Thyroid gland (tissue), 4 donors: ENCODE results near the gene KCNH1. TPM values are rescaled to one million over a fixed set of nuclear protein-coding genes. Genes with fewer than 3 reads are reported as not detected.

ENCODE experiments used
- DNase-seq, 2 donors: peaks; one replicate each; pipeline ENCODE4 v3.0.0-alpha.2; 2019
- H3K27ac ChIP-seq, 3 donors: fragments of 200-600 bp; sonication (generic); 1 replicate in 2 of 3; 2 replicates in 1 of 3; pipeline ENCODE4 v1.5.1; 2016 to 2019; ENCODE audit warnings: mild to moderate bottlenecking in 1 of 3, moderate library complexity in 1 of 3
- H3K27me3 ChIP-seq: fragments of 200-600 bp; sonication (generic); one replicate; pipeline ENCODE4 v1.5.1; 2019
- H3K36me3 ChIP-seq, 2 donors: fragments of 200-600 bp; sonication (generic); one replicate each; pipeline ENCODE4 v1.5.1; 2016 to 2019
- H3K4me1 ChIP-seq, 2 donors: fragments of 200-600 bp; sonication (generic); one replicate each; pipeline ENCODE4 v1.5.1; 2017 to 2019
- H3K4me3 ChIP-seq, 3 donors: fragments of 200-600 bp; sonication (generic); replicated peaks in 1 of 3; 1 replicate in 2 of 3; 2 replicates in 1 of 3; pipeline ENCODE4 v1.5.1; 2016; ENCODE audit warnings: mild to moderate bottlenecking in 1 of 3
- H3K9me3 ChIP-seq: fragments of 200-600 bp; sonication (generic); one replicate; pipeline ENCODE4 v1.5.1; 2017
- CTCF ChIP-seq, 6 experiments: fragments of 200-600 bp in 3 of 6; fragments of 450-650 bp in 3 of 6; sonication (generic) in 3 of 6; IDR thresholded peaks; one replicate each; pipeline ENCODE4 v1.5.1; 2016 to 2019; ENCODE audit warnings: antibody characterized with exemption in 6 of 6, mild to moderate bottlenecking in 2 of 6, inconsistent platforms in 1 of 6, moderate library complexity in 1 of 6
- POLR2A ChIP-seq, 2 donors: fragments of 450-650 bp; IDR thresholded peaks; one replicate each; pipeline ENCODE4 v1.6.1; 2017; ENCODE audit warnings: antibody characterized with exemption in 2 of 2, mild to moderate bottlenecking in 2 of 2, moderate library complexity in 1 of 2
- WGBS, 2 donors: methylation state at CpG; one replicate each; pipeline ENCODE4 v1.1.5; 2017; 5-methylcytosine and 5-hydroxymethylcytosine counted together
- intact Hi-C: fragments of 100-400 bp; cut with DNase I; formaldehyde crosslinking; loops from one replicate; pipeline ENCODE4 v1.15.1; 2023
- total RNA-seq, 4 donors: library from RNA; depleted of rRNA; stranded (reverse); fragments of >200 nt; gene quantifications; one replicate each; pipeline ENCODE4 v1.2.3, GENCODE V29; 2016

Gene KCNH1
- total RNA-seq, 4 donors from 2014 or later = 1.3 TPM; not detected in 2

GRCh38 chr1:210650403-210650802 is 483.5 kb downstream of the KCNH1 start:
- Histone ChIP-seq H3K27me3 (no peaks in the 10 kb centered on the region), H3K4me1 (peaks cover 9 to 27% of the 10 kb centered on the region in 2 donors), H3K27ac (no peak overlapping the region), H3K36me3 (no peaks in the 10 kb centered on the region), H3K9me3 (no peaks in the 10 kb centered on the region), H3K4me3 (no peak overlapping the region)
- TF ChIP-seq CTCF (IDR thresholded peaks at IDR 0.05) (no peak), POLR2A (IDR thresholded peaks at IDR 0.05) (no peak)
- DNase-seq = no peak
- intact Hi-C loops = no loop called here
- WGBS, 2 donors = 69 to 71% methylated on average over 2 of the region's 2 CpGs

- H3K9me3 ChIP-seq = no peaks in the 10 kb centered on the region
- 46 to 96% methylated on average over 2 of the region's 2 CpGs for WGBS, 2 donors
- peaks cover 14 to 36% of the 10 kb centered on the region in 2 donors for H3K4me1 ChIP-seq
- no peak for DNase-seq
- no peaks in the 10 kb centered on the region for H3K36me3 ChIP-seq
- H3K27me3 ChIP-seq = no peaks in the 10 kb centered on the region
- intact Hi-C loops = no loop called here
- no peak overlapping the region for H3K4me3 ChIP-seq
- H3K27ac ChIP-seq = no peak overlapping the region
- TF ChIP-seq CTCF (IDR thresholded peaks at IDR 0.05) (no peak), POLR2A (IDR thresholded peaks at IDR 0.05) (no peak)
Observed at GRCh38 chr1:210648588-210649269, 485.2 kb downstream of the KCNH1 start.

- intact Hi-C loops = no loop called here
- no peak for TF ChIP-seq POLR2A (IDR thresholded peaks at IDR 0.05)
- TF ChIP-seq CTCF (IDR thresholded peaks at IDR 0.05) = no peak
- WGBS, 2 donors = 76 to 79% methylated on average over 6 of the region's 6 CpGs
Observed at GRCh38 chr1:210647406-210648333, 486.3 kb downstream of the KCNH1 start.

GRCh38 chr1:210646258-210646616 is 487.7 kb downstream of the KCNH1 start:
- peak overlapping the region; percentile 78 to 80 (median 80) for H3K27ac ChIP-seq
- H3K27me3 ChIP-seq = no peaks in the 10 kb centered on the region
- intact Hi-C loops = no loop called here
- H3K9me3 ChIP-seq = no peaks in the 10 kb centered on the region
- no peaks in the 10 kb centered on the region for H3K36me3 ChIP-seq
- DNase-seq = no peak
- WGBS, 2 donors = 30 to 39% methylated on average over 2 of the region's 2 CpGs
- peaks cover 14 to 36% of the 10 kb centered on the region in 2 donors for H3K4me1 ChIP-seq
- no peak overlapping the region for H3K4me3 ChIP-seq
- TF ChIP-seq POLR2A (IDR thresholded peaks at IDR 0.05) = no peak

More at GRCh38 chr1:210647406-210648333, 486.3 kb downstream of the KCNH1 start:
- Histone ChIP-seq H3K4me1 (peaks cover 14 to 36% of the 10 kb centered on the region in 2 donors), H3K27ac (peak overlapping the region in 2 of 3 donors; percentile 80), H3K4me3 (no peak overlapping the region), H3K9me3 (no peaks in the 10 kb centered on the region), H3K27me3 (no peaks in the 10 kb centered on the region), H3K36me3 (no peaks in the 10 kb centered on the region)
- no peak for DNase-seq

- Histone ChIP-seq H3K4me3 (no peak overlapping the region), H3K27ac (peak overlapping the region; percentile 78 to 80 (median 80)), H3K4me1 (peaks cover 14 to 36% of the 10 kb centered on the region in 2 donors), H3K9me3 (no peaks in the 10 kb centered on the region), H3K27me3 (no peaks in the 10 kb centered on the region), H3K36me3 (no peaks in the 10 kb centered on the region)
- peak; percentile 45 to 61 for DNase-seq
- WGBS, 2 donors = 30 to 44% methylated on average over 7 of the region's 7 CpGs
- TF ChIP-seq POLR2A (IDR thresholded peaks at IDR 0.05) (no peak), CTCF (IDR thresholded peaks at IDR 0.05) (no peak)
- intact Hi-C loops = no loop called here
Observed at GRCh38 chr1:210645582-210646257, 488.2 kb downstream of the KCNH1 start.
